H7 (cell line): ENCODE results near the gene SMARCD1. TPM values are rescaled to one million over a fixed set of nuclear protein-coding genes. Genes with fewer than 3 reads are reported as not detected.

ENCODE experiments used
- total RNA-seq: library from RNA; depleted of rRNA; stranded (reverse); fragments of >200 nt; shearing (Covaris generic); gene quantifications from 2 replicates; pipeline ENCODE4 v1.2.3, GENCODE V29; 2014; rRNA removed

The SMARCD1 gene
- total RNA-seq, 1 experiment from 2014 or later, result 182 TPM

Other genes with a start within 250 kb of the SMARCD1 start
- gene BCDIN3D, start 242.2 kb upstream of the SMARCD1 start, total RNA-seq, result 1.4 and 1.6 TPM in 2 replicates
- not detected in 2 replicates for gene FAIM2, start 181.4 kb upstream of the SMARCD1 start, total RNA-seq
- not detected in 2 replicates for gene AQP2, start 134.6 kb upstream of the SMARCD1 start, total RNA-seq
- gene AQP5, start 123.5 kb upstream of the SMARCD1 start, total RNA-seq, result 1.7 and 2.9 TPM in 2 replicates
- not detected in 2 replicates for gene AQP6, start 112.4 kb upstream of the SMARCD1 start, total RNA-seq
- gene RACGAP1, start 59.8 kb upstream of the SMARCD1 start, total RNA-seq, result 80.6 and 85.1 TPM in 2 replicates
- 0.81 and 1.2 TPM in 2 replicates for gene ASIC1, start 27.7 kb upstream of the SMARCD1 start, total RNA-seq
- gene GPD1, start 18.7 kb downstream of the SMARCD1 start, total RNA-seq, result 0.59 TPM in 1 of 2 replicates, not detected in the other
- gene COX14, start 26.9 kb downstream of the SMARCD1 start, total RNA-seq, result 33.4 and 38.3 TPM in 2 replicates
- 23.9 and 24.6 TPM in 2 replicates for gene CERS5, start 82.0 kb downstream of the SMARCD1 start, total RNA-seq
- gene LIMA1, start 198.2 kb downstream of the SMARCD1 start, total RNA-seq, result 34.0 and 53.2 TPM in 2 replicates